Trophoblast cell (in vitro differentiated cells and primary cell): ENCODE data around the gene LPP.
A peak's percentile ranks its signal among the peaks of the same experiment; 100 is the strongest.

Source experiments
- DNase-seq, 2 donors: peaks; one replicate each; pipeline ENCODE4 v3.0.0-alpha.2; 2016
- H2AFZ ChIP-seq: 2 replicates; pipeline ENCODE4 v1.6.1; 2013; ENCODE audit warnings: low read length, moderate library complexity, mild to moderate bottlenecking; ENCODE audit not compliant: insufficient read depth, poor library complexity
- H2AK5ac ChIP-seq: 2 replicates; pipeline ENCODE4 v1.6.1; 2013; ENCODE audit warnings: mild to moderate bottlenecking, low read length
- H2BK120ac ChIP-seq: 2 replicates; pipeline ENCODE4 v1.6.1; 2013; ENCODE audit warnings: low read length, mild to moderate bottlenecking, moderate library complexity; ENCODE audit not compliant: insufficient read depth, poor library complexity
- H2BK12ac ChIP-seq: 2 replicates; pipeline ENCODE4 v1.6.1; 2013; ENCODE audit warnings: mild to moderate bottlenecking, low read length, moderate library complexity
- H2BK5ac ChIP-seq: 2 replicates; pipeline ENCODE4 v1.6.1; 2013; ENCODE audit warnings: low read length, low read depth, moderate library complexity, mild to moderate bottlenecking; ENCODE audit not compliant: poor library complexity
- H3K14ac ChIP-seq: 2 replicates; pipeline ENCODE4 v1.6.1; 2013; ENCODE audit warnings: mild to moderate bottlenecking, low read length
- H3K18ac ChIP-seq: 2 replicates; pipeline ENCODE4 v1.6.1; 2013; ENCODE audit warnings: mild to moderate bottlenecking, low read length
- H3K23ac ChIP-seq: 2 replicates; pipeline ENCODE4 v1.6.1; 2013; ENCODE audit warnings: low read length
- H3K27ac ChIP-seq: 2 replicates; pipeline ENCODE4 v1.5.1; 2013; ENCODE audit warnings: low read depth, mild to moderate bottlenecking, inconsistent platforms, low read length, moderate library complexity
- H3K27me3 ChIP-seq: 2 replicates; pipeline ENCODE4 v1.6.1; 2013; ENCODE audit warnings: inconsistent platforms, mild to moderate bottlenecking, low read length, moderate library complexity; ENCODE audit not compliant: insufficient read depth
- H3K36me3 ChIP-seq, 2 experiments: 1 replicate in 1 of 2; 2 replicates in 1 of 2; pipeline ENCODE4 v1.6.1; 2013; ENCODE audit warnings: low read length in 2 of 2, mild to moderate bottlenecking in 2 of 2, moderate library complexity in 1 of 2; ENCODE audit not compliant: insufficient read depth in 2 of 2, control insufficient read depth in 1 of 2
- H3K4ac ChIP-seq: 2 replicates; pipeline ENCODE4 v1.6.1; 2013; ENCODE audit warnings: low read depth, mild to moderate bottlenecking, low read length, moderate library complexity
- H3K4me1 ChIP-seq, 2 experiments: 1 replicate in 1 of 2; 2 replicates in 1 of 2; pipeline ENCODE4 v1.6.1; 2013; ENCODE audit warnings: low read length in 2 of 2, mild to moderate bottlenecking in 2 of 2, moderate library complexity in 1 of 2; ENCODE audit not compliant: insufficient read depth in 2 of 2, control insufficient read depth in 1 of 2
- H3K4me2 ChIP-seq: 2 replicates; pipeline ENCODE4 v1.6.1; 2013; ENCODE audit warnings: inconsistent platforms, mild to moderate bottlenecking, low read length, moderate library complexity
- H3K4me3 ChIP-seq: 2 replicates; pipeline ENCODE4 v1.5.1; 2013; ENCODE audit warnings: mild to moderate bottlenecking, low read depth, low read length, inconsistent platforms
- H3K79me1 ChIP-seq: one replicate; pipeline ENCODE4 v1.6.1; 2013; ENCODE audit warnings: low read length
- H3K79me2 ChIP-seq: 2 replicates; pipeline ENCODE4 v1.6.1; 2013; ENCODE audit warnings: low read length, mild to moderate bottlenecking; ENCODE audit not compliant: control insufficient read depth, insufficient read depth, poor library complexity
- H3K9ac ChIP-seq: 2 replicates; pipeline ENCODE4 v1.6.1; 2013; ENCODE audit warnings: mild to moderate bottlenecking, low read length
- H3K9me3 ChIP-seq: 2 replicates; pipeline ENCODE4 v1.6.1; 2013; ENCODE audit warnings: low read depth, mild to moderate bottlenecking, control low read depth, inconsistent platforms, low read length; ENCODE audit not compliant: insufficient read depth
- H4K12ac ChIP-seq: 2 replicates; pipeline ENCODE4 v1.6.1; 2013; ENCODE audit warnings: low read depth, mild to moderate bottlenecking, low read length, moderate library complexity
- H4K8ac ChIP-seq: 2 replicates; pipeline ENCODE4 v1.6.1; 2013; ENCODE audit warnings: low read depth, mild to moderate bottlenecking, low read length, moderate library complexity
- H4K91ac ChIP-seq: one replicate; pipeline ENCODE4 v1.6.1; 2013; ENCODE audit warnings: low read depth, mild to moderate bottlenecking, low read length, moderate library complexity
- WGBS: extraction: QIAGEN DNeasy Blood & Tissue Kit; methylation state at CpG from one replicate; pipeline ENCODE4 v1.1.7; 2013; ENCODE audit warnings: missing lambda C conversion rate; ENCODE audit not compliant: insufficient read length, insufficient coverage; ENCODE audit errors: extremely low coverage; 5-methylcytosine and 5-hydroxymethylcytosine counted together

LPP gene

GRCh38 chr3:188239035-188239434 is 85.1 kb downstream of the LPP start:
- Histone ChIP-seq H3K4me2 (no peak overlapping the region), H3K27ac (no peak overlapping the region), H2AK5ac (no peak overlapping the region), H2BK120ac (no peak overlapping the region), H2BK12ac (no peak overlapping the region), H4K91ac (no peak overlapping the region), H4K8ac (no peak overlapping the region), H4K12ac (no peak overlapping the region), H2BK5ac (no peak overlapping the region), H3K27me3 (no peaks in the 10 kb centered on the region), H3K79me2 (no peaks in the 10 kb centered on the region), H3K9ac (no peak overlapping the region), H3K4me3 (no peak overlapping the region), H3K4me1 (peaks cover 0 to 4% of the 10 kb centered on the region in 2 experiments), H3K23ac (no peak overlapping the region), H3K18ac (peak overlapping the region; percentile 29), H3K4ac (no peak overlapping the region), H3K14ac (no peak overlapping the region), H2AFZ (no peak overlapping the region), H3K9me3 (no peaks in the 10 kb centered on the region), H3K79me1 (no peaks in the 10 kb centered on the region), H3K36me3 (peaks cover 2 to 3% of the 10 kb centered on the region in 2 experiments)
- WGBS, result no CpG with 5 or more reads among the region's 7 CpGs
- DNase-seq, result no peak

- H4K12ac ChIP-seq, result no peak overlapping the region
- H3K9me3 ChIP-seq, result no peaks in the 10 kb centered on the region
- peaks cover 2 to 3% of the 10 kb centered on the region in 2 experiments for H3K36me3 ChIP-seq
- H3K27me3 ChIP-seq, result no peaks in the 10 kb centered on the region
- H2AK5ac ChIP-seq, result no peak overlapping the region
- no peak overlapping the region for H3K23ac ChIP-seq
- H3K4ac ChIP-seq, result no peak overlapping the region
- peaks cover 0 to 8% of the 10 kb centered on the region in 2 experiments for H3K4me1 ChIP-seq
- H3K79me1 ChIP-seq, result no peaks in the 10 kb centered on the region
- H3K79me2 ChIP-seq, result no peaks in the 10 kb centered on the region
- DNase-seq, result no peak
- no peak overlapping the region for H3K4me2 ChIP-seq
- no peak overlapping the region for H3K9ac ChIP-seq
- no peak overlapping the region for H3K4me3 ChIP-seq
- no peak overlapping the region for H2BK12ac ChIP-seq
- H4K91ac ChIP-seq, result no peak overlapping the region
- H3K18ac ChIP-seq, result no peak overlapping the region
- H3K27ac ChIP-seq, result no peak overlapping the region
- H4K8ac ChIP-seq, result no peak overlapping the region
- WGBS, result no CpG with 5 or more reads among the region's 1 CpG
- H2BK120ac ChIP-seq, result no peak overlapping the region
- no peak overlapping the region for H2BK5ac ChIP-seq
- no peak overlapping the region for H2AFZ ChIP-seq
- H3K14ac ChIP-seq, result no peak overlapping the region
Measured at GRCh38 chr3:188239577-188239976, 85.6 kb downstream of the LPP start.

GRCh38 chr3:188240189-188240981 is 86.4 kb downstream of the LPP start:
- H4K12ac ChIP-seq, result no peak overlapping the region
- H3K27ac ChIP-seq, result no peak overlapping the region
- H3K36me3 ChIP-seq, result peaks cover 2 to 3% of the 10 kb centered on the region in 2 experiments
- H3K4me2 ChIP-seq, result no peak overlapping the region
- H3K14ac ChIP-seq, result no peak overlapping the region
- H2AK5ac ChIP-seq, result no peak overlapping the region
- DNase-seq, result no peak
- no peak overlapping the region for H3K23ac ChIP-seq
- no peak overlapping the region for H3K18ac ChIP-seq
- no peak overlapping the region for H2BK120ac ChIP-seq
- WGBS, result no CpG with 5 or more reads among the region's 7 CpGs
- H3K4me3 ChIP-seq, result no peak overlapping the region
- no peaks in the 10 kb centered on the region for H3K79me2 ChIP-seq
- no peak overlapping the region for H2BK12ac ChIP-seq
- H2AFZ ChIP-seq, result no peak overlapping the region
- peaks cover 0 to 11% of the 10 kb centered on the region in 2 experiments for H3K4me1 ChIP-seq
- H4K8ac ChIP-seq, result no peak overlapping the region
- H3K79me1 ChIP-seq, result no peaks in the 10 kb centered on the region
- H2BK5ac ChIP-seq, result no peak overlapping the region
- no peak overlapping the region for H3K9ac ChIP-seq
- H4K91ac ChIP-seq, result no peak overlapping the region
- no peaks in the 10 kb centered on the region for H3K9me3 ChIP-seq
- no peak overlapping the region for H3K4ac ChIP-seq
- no peaks in the 10 kb centered on the region for H3K27me3 ChIP-seq

GRCh38 chr3:188241072-188241471 is 87.1 kb downstream of the LPP start:
- H2BK5ac ChIP-seq, result no peak overlapping the region
- no peak overlapping the region for H2BK12ac ChIP-seq
- H3K27me3 ChIP-seq, result no peaks in the 10 kb centered on the region
- no peak overlapping the region for H3K4me2 ChIP-seq
- H2AFZ ChIP-seq, result no peak overlapping the region
- H3K14ac ChIP-seq, result no peak overlapping the region
- no peak overlapping the region for H3K9ac ChIP-seq
- H3K9me3 ChIP-seq, result no peaks in the 10 kb centered on the region
- no peak overlapping the region for H4K8ac ChIP-seq
- H3K4ac ChIP-seq, result no peak overlapping the region
- no CpG with 5 or more reads among the region's 7 CpGs for WGBS
- H3K23ac ChIP-seq, result no peak overlapping the region
- H3K79me1 ChIP-seq, result no peaks in the 10 kb centered on the region
- no peak overlapping the region for H3K4me3 ChIP-seq
- H3K4me1 ChIP-seq, result peaks cover 0 to 11% of the 10 kb centered on the region in 2 experiments
- no peak overlapping the region for H2AK5ac ChIP-seq
- peaks cover 2 to 3% of the 10 kb centered on the region in 2 experiments for H3K36me3 ChIP-seq
- no peak overlapping the region for H3K18ac ChIP-seq
- H3K79me2 ChIP-seq, result no peaks in the 10 kb centered on the region
- no peak overlapping the region for H2BK120ac ChIP-seq
- no peak overlapping the region for H4K12ac ChIP-seq
- H4K91ac ChIP-seq, result no peak overlapping the region
- H3K27ac ChIP-seq, result no peak overlapping the region
- DNase-seq, result no peak
